Stimulated activated CD8-positive, alpha-beta memory T cell treated with anti-CD3 and anti-CD28 coated beads, Interleukin-4, amount 100 ng/mL, for 24 hours (primary cell): ENCODE results near the gene MGMT.

Experiments
- DNase-seq: peaks from one replicate; pipeline ENCODE4 v3.0.0-alpha.2; 2020; ENCODE audit warnings: low read depth

The MGMT gene

GRCh38 chr10:129710510-129710847, 243.4 kb downstream of the MGMT start:
- no peak for DNase-seq

- DNase-seq: no peak
Measured at GRCh38 chr10:129711291-129711690, 244.2 kb downstream of the MGMT start.

- no peak for DNase-seq
Measured at GRCh38 chr10:129712000-129712399, 245.0 kb downstream of the MGMT start.

- DNase-seq: no peak
Measured at GRCh38 chr10:129713659-129714265, 246.7 kb downstream of the MGMT start.

- DNase-seq: no peak
Measured at GRCh38 chr10:129715805-129716204, 248.8 kb downstream of the MGMT start.

- DNase-seq: no peak
Measured at GRCh38 chr10:129716211-129716681, 249.2 kb downstream of the MGMT start.

GRCh38 chr10:129716881-129717280, 249.8 kb downstream of the MGMT start:
- DNase-seq: no peak

GRCh38 chr10:129717816-129718547, 250.9 kb downstream of the MGMT start:
- no peak for DNase-seq

GRCh38 chr10:129718548-129719414, 251.7 kb downstream of the MGMT start:
- DNase-seq: no peak

GRCh38 chr10:129719415-129719739, 252.3 kb downstream of the MGMT start:
- DNase-seq: no peak

GRCh38 chr10:129719889-129720590, 253.0 kb downstream of the MGMT start:
- no peak for DNase-seq

- no peak for DNase-seq
Measured at GRCh38 chr10:129725011-129725410, 258.0 kb downstream of the MGMT start.

- no peak for DNase-seq
Measured at GRCh38 chr10:129725482-129725881, 258.4 kb downstream of the MGMT start.

GRCh38 chr10:129725890-129726631, 259.0 kb downstream of the MGMT start:
- no peak for DNase-seq

GRCh38 chr10:129727071-129727470, 260.0 kb downstream of the MGMT start:
- DNase-seq: no peak

GRCh38 chr10:129727495-129727894, 260.5 kb downstream of the MGMT start:
- DNase-seq: no peak

GRCh38 chr10:129728246-129728820, 261.3 kb downstream of the MGMT start:
- DNase-seq: no peak

- DNase-seq: no peak
Measured at GRCh38 chr10:129728905-129729795, 262.1 kb downstream of the MGMT start.

- no peak for DNase-seq
Measured at GRCh38 chr10:129730272-129730992, 263.4 kb downstream of the MGMT start.

- no peak for DNase-seq
Measured at GRCh38 chr10:129730993-129731325, 263.9 kb downstream of the MGMT start.
